Suprapubic skin (tissue), 4 donors: Measurements from ENCODE around the gene WTIP.

Experiments used
- CTCF ChIP-seq, 2 donors: fragments of 200-600 bp in 1 of 2; fragments of 450-650 bp in 1 of 2; sonication (generic) in 1 of 2; IDR thresholded peaks; one replicate each; pipeline ENCODE4 v1.5.1; 2016 to 2019; ENCODE audit warnings: antibody characterized with exemption in 2 of 2, mild to moderate bottlenecking in 1 of 2, moderate library complexity in 1 of 2
- EP300 ChIP-seq: sonication (generic); formaldehyde crosslinking; IDR thresholded peaks from one replicate; pipeline ENCODE4 v1.6.1; 2017; ENCODE audit warnings: antibody characterized with exemption
- POLR2A ChIP-seq, 2 donors: fragments of 450-650 bp; IDR thresholded peaks; one replicate each; pipeline ENCODE4 v1.6.1; 2017; ENCODE audit warnings: antibody characterized with exemption in 2 of 2, mild to moderate bottlenecking in 2 of 2, moderate library complexity in 2 of 2
- POLR2AphosphoS5 ChIP-seq, 3 donors: sonication (generic); formaldehyde crosslinking; IDR thresholded peaks; one replicate each; pipeline ENCODE4 v1.6.1; 2017; ENCODE audit warnings: antibody characterized with exemption in 3 of 3

GRCh38 chr19:34497112-34497805 is 15.7 kb downstream of the WTIP start:
- TF ChIP-seq CTCF (IDR thresholded peaks at IDR 0.05) (no peak), POLR2AphosphoS5 (IDR thresholded peaks at IDR 0.05) (no peak), POLR2A (IDR thresholded peaks at IDR 0.05) (no peak), EP300 (no peak)
